Astrocyte (in vitro differentiated cells and primary cell): ENCODE measurements around the gene WNT3A.

Source experiments
- CTCF ChIP-seq: IDR thresholded peaks from 2 replicates; pipeline ENCODE4 v1.5.1; 2011; ENCODE audit warnings: low read depth, mild to moderate bottlenecking, inconsistent platforms, low read length, moderate library complexity; ENCODE audit not compliant: insufficient read depth
- EZH2 ChIP-seq: IDR thresholded peaks from 2 replicates; pipeline ENCODE4 v1.6.1; 2012; ENCODE audit warnings: mild to moderate bottlenecking, low read length, inconsistent platforms; ENCODE audit not compliant: insufficient read depth

DNA sequence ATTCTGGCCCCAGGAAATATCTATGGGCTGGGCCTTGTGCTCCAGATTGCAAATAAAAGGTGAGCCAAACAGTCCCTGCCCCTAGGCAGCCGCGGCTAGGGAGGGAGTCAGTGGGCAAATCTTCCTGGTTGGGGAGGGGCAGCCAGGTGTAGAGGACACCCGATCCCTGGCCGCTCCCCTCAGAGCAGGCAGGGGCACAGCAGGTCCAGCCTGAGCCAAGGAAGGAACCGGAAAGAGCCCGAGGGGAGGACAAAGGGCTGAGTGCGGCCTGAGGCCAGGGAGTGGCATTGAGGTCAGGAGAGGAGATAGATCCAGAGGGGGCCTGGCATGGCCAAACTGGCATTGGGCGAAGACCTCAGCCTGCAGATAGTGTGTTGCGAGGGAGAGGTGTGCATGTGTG lies 39.1 kb downstream of the WNT3A start:
- TF ChIP-seq CTCF (no peak), EZH2 (no peak)
